ENCODE results near the gene TP53I13. TPM values are rescaled to one million over a fixed set of nuclear protein-coding genes. Genes with fewer than 3 reads are reported as not detected.
A peak's percentile ranks its signal among the peaks of the same experiment; 100 is the strongest.

TP53I13 gene
- total and polyA plus RNA-seq, 2 of the 13 experiments (the other 11 are each of a cell fraction or from before 2014, with no cell fraction given) = 16.9 to 25.7 TPM

GRCh38 chr17:29565643-29566472 lies 2.6 kb upstream of the TP53I13 start (continued):
- TF ChIP-seq GMEB1 (CRISPR knock-in tag; IDR thresholded peaks at IDR 0.05; ENCODE audit: borderline replicate concordance) (peak; percentile 19; the same call in 1 of the 2 replicates), ZNF567 (CRISPR knock-in tag; IDR thresholded peaks at IDR 0.05; ENCODE audit: borderline replicate concordance) (0 out of 2 replicates have a peak, but pooled peaks have one; percentile 43), ZNF83 (CRISPR knock-in tag; IDR thresholded peaks at IDR 0.05; ENCODE audit: borderline replicate concordance) (peak; percentile 21; the same call in 1 of the 2 replicates), TGIF2 (CRISPR knock-in tag; IDR thresholded peaks at IDR 0.05) (0 out of 2 replicates have a peak, but pooled peaks have one; percentile 19), HNF1A (IDR thresholded peaks at IDR 0.05; ENCODE audit: low read depth) (no peak), HNF1A (CRISPR knock-in tag; IDR thresholded peaks at IDR 0.05; ENCODE audit: borderline replicate concordance) (0 out of 2 replicates have a peak, but pooled peaks have one; percentile 23), ZNF44 (CRISPR knock-in tag; IDR thresholded peaks at IDR 0.05) (no peak), MED13 (CRISPR knock-in tag; IDR thresholded peaks at IDR 0.05) (no peak), ZNF350 (CRISPR knock-in tag; IDR thresholded peaks at IDR 0.05; ENCODE audit: borderline replicate concordance, low read depth) (peak; percentile 61), HIC2 (CRISPR knock-in tag; IDR thresholded peaks at IDR 0.05; ENCODE audit: low read depth) (no peak; the same call in 1 of the 2 replicates), SMARCC2 (IDR thresholded peaks at IDR 0.05) (no peak), HNRNPL (IDR thresholded peaks at IDR 0.05; ENCODE audit: low read depth, low read length) (0 out of 2 replicates have a peak, but pooled peaks have one; percentile 11), LRRFIP1 (CRISPR knock-in tag; conservative IDR thresholded peaks at IDR 0.05) (no peak), SOX6 (IDR thresholded peaks at IDR 0.05) (no peak), SOX6 (CRISPR knock-in tag; IDR thresholded peaks at IDR 0.05) (peak; percentile 48), ZSCAN30 (CRISPR knock-in tag; IDR thresholded peaks at IDR 0.05) (no peak), ELF3 (CRISPR knock-in tag; IDR thresholded peaks at IDR 0.05) (no peak), ZNF547 (CRISPR knock-in tag; IDR thresholded peaks at IDR 0.05) (no peak), ZNF619 (CRISPR knock-in tag; IDR thresholded peaks at IDR 0.05) (0 out of 2 replicates have a peak, but pooled peaks have one; percentile 44)

Data from HepG2 (cell line).